Fibroblast of lung (primary cell): Measurements from ENCODE around the gene MMP14. TPM values are rescaled to one million over a fixed set of nuclear protein-coding genes. Genes with fewer than 3 reads are reported as not detected.
A peak's percentile ranks its signal among the peaks of the same experiment; 100 is the strongest.

ENCODE experiments used
- DNase-seq, 2 donors: peaks; one replicate each; pipeline versions ENCODE4 v3.0.0 to v3.0.0-alpha.2; 2010; ENCODE audit warnings: low read depth in 2 of 2
- H2AFZ ChIP-seq: 2 replicates; pipeline ENCODE4 v1.5.1; 2012; ENCODE audit warnings: low read length, control low read depth, inconsistent platforms
- H3K27ac ChIP-seq: 2 replicates; pipeline ENCODE4 v1.5.1; 2011; ENCODE audit warnings: low read length, control low read depth; ENCODE audit not compliant: insufficient read depth
- H3K27me3 ChIP-seq: 2 replicates; pipeline ENCODE4 v1.5.1; 2011; ENCODE audit warnings: mild to moderate bottlenecking, low read length; ENCODE audit not compliant: control insufficient read depth, insufficient read depth
- H3K36me3 ChIP-seq: 2 replicates; pipeline ENCODE4 v1.5.1; 2011; ENCODE audit warnings: low read length; ENCODE audit not compliant: control insufficient read depth, insufficient read depth
- H3K4me1 ChIP-seq: 2 replicates; pipeline ENCODE4 v1.5.1; 2011; ENCODE audit warnings: low read length; ENCODE audit not compliant: control insufficient read depth, insufficient read depth; ENCODE audit errors: extremely low read depth
- H3K4me2 ChIP-seq: 2 replicates; pipeline ENCODE4 v1.5.1; 2011; ENCODE audit warnings: low read length, control low read depth; ENCODE audit not compliant: insufficient read depth; ENCODE audit errors: extremely low read depth
- H3K4me3 ChIP-seq, 4 experiments: fragments of 200-600 bp in 1 of 4; sonication (generic) in 1 of 4; replicated peaks in 1 of 4; 2 replicates each; pipeline ENCODE4 v1.5.1; 2011 to 2016; ENCODE audit warnings: low read length in 4 of 4, low read depth in 3 of 4, mild to moderate bottlenecking in 3 of 4, control low read depth in 2 of 4, inconsistent platforms in 1 of 4, mixed read lengths in 1 of 4; ENCODE audit not compliant: insufficient read depth in 1 of 4; ENCODE audit errors: control extremely low read depth in 1 of 4
- H3K79me2 ChIP-seq: 2 replicates; pipeline ENCODE4 v1.5.1; 2012; ENCODE audit warnings: mild to moderate bottlenecking, low read length, inconsistent platforms; ENCODE audit not compliant: control insufficient read depth, insufficient read depth
- H3K9ac ChIP-seq: 2 replicates; pipeline ENCODE4 v1.5.1; 2011; ENCODE audit warnings: mild to moderate bottlenecking, low read length, control low read depth; ENCODE audit not compliant: insufficient read depth
- H3K9me3 ChIP-seq: 2 replicates; pipeline ENCODE4 v1.5.1; 2012; ENCODE audit warnings: low read depth, low read length; ENCODE audit not compliant: control insufficient read depth, insufficient read depth
- H4K20me1 ChIP-seq: 2 replicates; pipeline ENCODE4 v1.5.1; 2011; ENCODE audit warnings: low read length; ENCODE audit not compliant: control insufficient read depth, insufficient read depth; ENCODE audit errors: extremely low read depth
- EZH2 ChIP-seq: IDR thresholded peaks from 2 replicates; pipeline ENCODE4 v1.5.1; 2012; ENCODE audit warnings: low read length, control low read depth, mild to moderate bottlenecking; ENCODE audit errors: missing control alignments
- polyA plus RNA-seq, 2 donors: library from polyadenylated mRNA; depleted of rRNA in 1 of 2; stranded (reverse) in 1 of 2; unstranded in 1 of 2; fragments of >200 nt; gene quantifications; 2 replicates each; pipeline ENCODE4 v1.2.1, GENCODE V29; 2011 to 2012; ENCODE audit warnings: missing spikeins in 1 of 2
- total RNA-seq: library from RNA; depleted of rRNA; stranded (reverse); fragments of >200 nt; gene quantifications from 2 replicates; pipeline ENCODE4 v1.2.1, GENCODE V29; 2014
- TF ChIP-seq, protein P1 (sequence below), 2 donors: IDR thresholded peaks in 1 of 2; conservative IDR thresholded peaks in 1 of 2; 1 replicate in 1 of 2; 2 replicates in 1 of 2; pipeline ENCODE4 v1.5.1; 2011 to 2012; ENCODE audit warnings: low read length in 2 of 2, control low read depth in 1 of 2, inconsistent platforms in 1 of 2, low read depth in 1 of 2, mild to moderate bottlenecking in 1 of 2

The MMP14 gene
- total and polyA plus RNA-seq, 2 donors (not counting 1 experiment from before 2014, with no cell fraction given): 375 to 397 TPM

DNA sequence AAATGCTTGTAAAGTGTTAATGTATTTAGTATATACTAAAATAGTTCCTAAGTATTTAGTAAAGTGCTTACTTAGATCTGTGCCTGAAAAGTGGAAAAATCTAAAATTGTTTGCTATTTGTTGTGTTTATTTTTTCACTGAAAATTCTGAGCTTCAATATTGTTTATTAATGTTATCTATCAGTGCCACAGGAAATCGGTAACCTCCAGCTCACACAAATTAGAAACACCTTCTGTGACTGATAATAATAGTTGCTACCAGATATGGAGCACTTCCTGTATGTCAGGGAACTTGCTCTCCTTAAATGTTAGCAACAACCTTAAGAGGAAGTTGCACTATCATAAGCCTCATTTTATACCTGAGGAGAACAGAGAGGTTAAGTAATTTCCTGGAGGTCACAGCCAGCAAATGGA lies 34.4 kb downstream of the MMP14 start:
- no peak overlapping the region for H3K9ac ChIP-seq
- H3K4me2 ChIP-seq: peak overlapping the region; percentile 98
- no peaks in the 10 kb centered on the region for H3K27me3 ChIP-seq
- H3K4me3 ChIP-seq: peak overlapping the region; percentile 80 to 96 (median 88)
- no peaks in the 10 kb centered on the region for H4K20me1 ChIP-seq
- H3K36me3 ChIP-seq: peaks cover 14% of the 10 kb centered on the region
- TF ChIP-seq EZH2: no peak
- DNase-seq: no peak
- peak overlapping the region; percentile 93 for H3K27ac ChIP-seq
- H2AFZ ChIP-seq: peak overlapping the region; percentile 81
- H3K79me2 ChIP-seq: peaks cover 18% of the 10 kb centered on the region
- no peaks in the 10 kb centered on the region for H3K9me3 ChIP-seq
- H3K4me1 ChIP-seq: peaks cover 4% of the 10 kb centered on the region

DNA sequence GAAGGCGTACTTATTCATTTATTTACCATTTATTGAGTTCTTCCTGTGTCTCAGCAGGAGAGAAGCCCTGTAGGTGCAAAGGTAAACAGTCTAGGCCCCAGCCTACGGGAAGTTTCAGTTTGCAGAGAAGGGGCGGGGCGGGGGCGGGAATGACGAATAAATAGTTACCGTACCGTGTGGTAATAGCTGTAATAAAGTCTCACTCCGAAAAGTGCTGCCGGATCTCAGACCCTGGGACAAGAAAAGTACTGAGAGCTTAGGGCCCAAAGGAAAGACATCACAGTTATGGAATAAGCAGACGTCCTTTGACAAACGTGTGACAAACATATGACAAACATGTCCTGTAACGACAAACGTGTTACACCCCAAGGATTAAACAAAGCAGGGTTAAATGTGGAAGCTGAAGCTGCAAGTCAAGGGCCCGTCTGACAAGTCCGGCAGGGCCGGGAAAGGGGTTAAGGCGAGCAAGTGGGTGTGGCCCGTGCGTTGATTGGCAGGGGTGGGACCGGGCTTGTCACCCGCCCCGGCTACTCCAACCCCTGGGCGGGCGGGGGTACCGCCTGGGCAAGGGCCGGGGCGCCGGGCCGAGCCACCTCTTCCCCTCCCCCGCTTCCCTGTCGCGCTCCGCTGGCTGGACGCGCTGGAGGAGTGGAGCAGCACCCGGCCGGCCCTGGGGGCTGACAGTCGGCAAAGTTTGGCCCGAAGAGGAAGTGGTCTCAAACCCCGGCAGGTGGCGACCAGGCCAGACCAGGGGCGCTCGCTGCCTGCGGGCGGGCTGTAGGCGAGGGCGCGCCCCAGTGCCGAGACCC lies 35.0 kb downstream of the MMP14 start, which contains the start of gene LRP10:
TSS of gene LRP10 (plus strand) at position 517 of the 809 bp plus-strand sequence. CDS start 564 bp downstream, outside the sequence.
- no peaks in the 10 kb centered on the region for H4K20me1 ChIP-seq
- peaks cover 20% of the 10 kb centered on the region for H3K36me3 ChIP-seq
- no peaks in the 10 kb centered on the region for H3K9me3 ChIP-seq
- TF ChIP-seq, protein P1, sequence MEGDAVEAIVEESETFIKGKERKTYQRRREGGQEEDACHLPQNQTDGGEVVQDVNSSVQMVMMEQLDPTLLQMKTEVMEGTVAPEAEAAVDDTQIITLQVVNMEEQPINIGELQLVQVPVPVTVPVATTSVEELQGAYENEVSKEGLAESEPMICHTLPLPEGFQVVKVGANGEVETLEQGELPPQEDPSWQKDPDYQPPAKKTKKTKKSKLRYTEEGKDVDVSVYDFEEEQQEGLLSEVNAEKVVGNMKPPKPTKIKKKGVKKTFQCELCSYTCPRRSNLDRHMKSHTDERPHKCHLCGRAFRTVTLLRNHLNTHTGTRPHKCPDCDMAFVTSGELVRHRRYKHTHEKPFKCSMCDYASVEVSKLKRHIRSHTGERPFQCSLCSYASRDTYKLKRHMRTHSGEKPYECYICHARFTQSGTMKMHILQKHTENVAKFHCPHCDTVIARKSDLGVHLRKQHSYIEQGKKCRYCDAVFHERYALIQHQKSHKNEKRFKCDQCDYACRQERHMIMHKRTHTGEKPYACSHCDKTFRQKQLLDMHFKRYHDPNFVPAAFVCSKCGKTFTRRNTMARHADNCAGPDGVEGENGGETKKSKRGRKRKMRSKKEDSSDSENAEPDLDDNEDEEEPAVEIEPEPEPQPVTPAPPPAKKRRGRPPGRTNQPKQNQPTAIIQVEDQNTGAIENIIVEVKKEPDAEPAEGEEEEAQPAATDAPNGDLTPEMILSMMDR (conservative IDR thresholded peaks at IDR 0.05 in 1 of 2, IDR thresholded peaks at IDR 0.05 in 1 of 2; ENCODE audit: low read depth in 1 of 2, low read length in 2 of 2): no peak
- no peak for TF ChIP-seq EZH2
- peak within 1 kb of the TSS; percentile 80 to 96 (median 88) for H3K4me3 ChIP-seq
- peak within 1 kb of the TSS; percentile 89 for H2AFZ ChIP-seq
- no peaks in the 10 kb centered on the region for H3K27me3 ChIP-seq
- H3K27ac ChIP-seq: peak within 1 kb of the TSS; percentile 93
- peak within 1 kb of the TSS; percentile 95 for H3K9ac ChIP-seq
- DNase-seq: peak; percentile 84 to 88
- peaks cover 18% of the 10 kb centered on the region for H3K79me2 ChIP-seq
- peak within 1 kb of the TSS; percentile 98 for H3K4me2 ChIP-seq
- peaks cover 4% of the 10 kb centered on the region for H3K4me1 ChIP-seq

DNA sequence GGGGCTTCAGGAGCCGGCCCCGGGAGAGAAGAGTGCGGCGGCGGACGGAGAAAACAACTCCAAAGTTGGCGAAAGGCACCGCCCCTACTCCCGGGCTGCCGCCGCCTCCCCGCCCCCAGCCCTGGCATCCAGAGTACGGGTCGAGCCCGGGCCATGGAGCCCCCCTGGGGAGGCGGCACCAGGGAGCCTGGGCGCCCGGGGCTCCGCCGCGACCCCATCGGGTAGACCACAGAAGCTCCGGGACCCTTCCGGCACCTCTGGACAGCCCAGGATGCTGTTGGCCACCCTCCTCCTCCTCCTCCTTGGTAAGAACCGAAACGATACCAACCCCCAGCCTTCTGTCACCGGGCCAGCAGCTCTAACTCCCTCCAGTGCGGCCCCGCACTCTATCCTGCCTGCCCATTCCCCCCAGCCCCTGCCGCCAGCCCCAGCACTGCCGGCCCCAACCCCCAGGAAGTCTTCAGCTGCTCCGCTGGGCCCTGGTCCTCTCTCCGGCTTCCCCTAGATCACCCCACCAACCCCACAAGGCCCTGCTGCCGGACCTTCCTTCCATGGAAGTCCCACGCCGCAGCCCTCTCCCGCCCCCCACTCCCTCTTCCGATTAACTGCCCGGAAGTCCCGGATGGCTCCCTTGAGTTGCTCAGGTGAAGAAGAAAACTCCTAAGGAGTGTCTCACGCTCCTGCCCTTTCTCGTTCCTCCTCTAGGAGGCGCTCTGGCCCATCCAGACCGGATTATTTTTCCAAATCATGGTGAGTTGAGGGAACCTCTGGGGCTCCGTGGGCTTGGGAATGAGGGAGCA lies 35.8 kb downstream of the MMP14 start:
- Histone ChIP-seq H3K27ac (peak overlapping the region; percentile 93), H3K79me2 (peaks cover 18% of the 10 kb centered on the region), H3K4me3 (peak overlapping the region; percentile 80 to 96 (median 88)), H3K4me1 (peaks cover 4% of the 10 kb centered on the region), H3K9ac (peak overlapping the region; percentile 95), H3K4me2 (peak overlapping the region; percentile 97), H3K36me3 (peaks cover 28% of the 10 kb centered on the region), H2AFZ (peak overlapping the region; percentile 1), H3K9me3 (no peaks in the 10 kb centered on the region), H4K20me1 (no peaks in the 10 kb centered on the region), H3K27me3 (no peaks in the 10 kb centered on the region)
- TF ChIP-seq, protein P1 (conservative IDR thresholded peaks at IDR 0.05 in 1 of 2, IDR thresholded peaks at IDR 0.05 in 1 of 2; ENCODE audit: low read depth in 1 of 2, low read length in 2 of 2): peak; percentile 91 to 96
- no peak for TF ChIP-seq EZH2
- peak; percentile 82 to 86 for DNase-seq
